ENCODE data around the gene CTXN3. TPM values are rescaled to one million over a fixed set of nuclear protein-coding genes. Genes with fewer than 3 reads are reported as not detected.

Gene CTXN3
- total and polyA plus RNA-seq, 4 experiments from 2014 or later = not detected

DNA sequence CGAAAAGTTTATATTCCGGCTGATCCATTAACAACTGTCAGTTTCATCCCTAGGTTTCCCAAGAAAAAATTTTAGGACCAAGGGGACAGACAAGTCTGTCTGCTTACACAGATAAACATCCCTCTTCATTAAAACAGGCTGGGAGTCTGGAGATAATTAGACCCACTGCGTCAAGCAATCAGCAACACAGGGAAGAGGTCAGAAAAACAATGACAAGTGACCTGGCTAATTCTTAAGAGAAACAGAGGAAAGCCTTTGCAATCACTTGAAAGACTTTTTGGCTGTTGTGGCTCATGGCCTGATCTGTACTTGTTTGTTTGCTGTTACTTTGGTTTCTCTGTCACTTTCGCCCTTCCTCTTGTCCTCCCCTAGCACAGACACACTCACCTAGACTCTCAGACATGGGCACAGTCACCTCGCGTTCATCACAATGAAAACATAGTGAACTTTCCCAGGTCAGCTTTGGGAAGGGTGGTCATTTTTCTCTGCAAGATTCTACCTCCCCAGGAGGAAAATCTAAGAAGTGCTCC lies 51.4 kb downstream of the CTXN3 start:
- H3K27ac ChIP-seq (ENCODE audit: low read depth, low read length) = no peak overlapping the region
- Mint-ChIP-seq H3K27me3 (peaks cover 4 to 5% of the 10 kb centered on the region in 2 donors), H3K36me3 (no peaks in the 10 kb centered on the region), H3K4me3 (no peak overlapping the region), H3K27ac (no peak overlapping the region), H3K4me1 (no peaks in the 10 kb centered on the region), H3K9me3 (peaks cover 0 to 2% (median 0%) of the 10 kb centered on the region in 8 donors)
- intact Hi-C loops (cut with micrococcal nuclease) = no loop called here
- ChIA-PET CTCF (ENCODE audit: partially characterized antibody) (no interaction called here), POLR2A (ENCODE audit: partially characterized antibody) (no interaction called here)
- H3K9me3 ChIP-seq (ENCODE audit: control insufficient read depth in 1 of 2, low read length in 2 of 2) = no peaks in the 10 kb centered on the region
- H3K4me3 ChIP-seq (ENCODE audit: low read length in 2 of 2) = no peak overlapping the region
- DNase-seq = no peak
- H3K27me3 ChIP-seq (ENCODE audit: insufficient read depth, low read length) = no peaks in the 10 kb centered on the region
- H3K36me3 ChIP-seq (ENCODE audit: insufficient read depth, low read length) = no peaks in the 10 kb centered on the region
- H3K4me1 ChIP-seq (ENCODE audit: insufficient read depth, low read length) = no peaks in the 10 kb centered on the region

DNA sequence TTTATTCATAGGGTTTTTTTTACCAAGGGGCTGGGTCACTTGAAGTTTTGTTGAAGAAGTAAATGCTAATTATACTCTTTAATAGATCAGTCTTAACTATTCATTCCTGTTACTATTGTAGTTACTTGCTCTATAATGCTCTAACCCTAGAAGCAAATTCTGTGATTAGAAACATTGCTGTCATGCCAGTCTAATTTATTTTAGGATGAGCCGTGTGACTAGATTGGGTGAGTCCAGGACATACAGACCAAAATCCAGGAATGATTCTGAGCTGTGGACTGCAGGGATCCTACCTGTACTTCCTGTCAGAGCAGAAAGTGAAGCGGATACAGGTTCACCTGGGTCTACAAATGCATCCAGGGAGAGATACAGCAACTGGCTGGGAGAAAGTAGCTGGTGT lies 53.6 kb downstream of the CTXN3 start:
- ChIA-PET CTCF (ENCODE audit: partially characterized antibody) (no interaction called here), POLR2A (ENCODE audit: partially characterized antibody) (no interaction called here)
- H3K36me3 Mint-ChIP-seq = no peaks in the 10 kb centered on the region
- H3K4me3 Mint-ChIP-seq = no peak overlapping the region
- DNase-seq = no peak
- Histone ChIP-seq H3K4me3 (ENCODE audit: low read length in 2 of 2) (no peak overlapping the region), H3K27me3 (ENCODE audit: insufficient read depth, low read length) (no peaks in the 10 kb centered on the region), H3K36me3 (ENCODE audit: insufficient read depth, low read length) (no peaks in the 10 kb centered on the region), H3K4me1 (ENCODE audit: insufficient read depth, low read length) (no peaks in the 10 kb centered on the region), H3K9me3 (ENCODE audit: control insufficient read depth in 1 of 2, low read length in 2 of 2) (no peaks in the 10 kb centered on the region), H3K27ac (ENCODE audit: low read depth, low read length) (no peak overlapping the region)
- H3K27me3 Mint-ChIP-seq = peaks cover 5 to 6% of the 10 kb centered on the region in 2 donors
- no peak overlapping the region for H3K27ac Mint-ChIP-seq
- peaks cover 0 to 3% (median 0%) of the 10 kb centered on the region in 8 donors for H3K9me3 Mint-ChIP-seq
- H3K4me1 Mint-ChIP-seq = no peaks in the 10 kb centered on the region
- intact Hi-C loops (cut with micrococcal nuclease) = no loop called here

DNA sequence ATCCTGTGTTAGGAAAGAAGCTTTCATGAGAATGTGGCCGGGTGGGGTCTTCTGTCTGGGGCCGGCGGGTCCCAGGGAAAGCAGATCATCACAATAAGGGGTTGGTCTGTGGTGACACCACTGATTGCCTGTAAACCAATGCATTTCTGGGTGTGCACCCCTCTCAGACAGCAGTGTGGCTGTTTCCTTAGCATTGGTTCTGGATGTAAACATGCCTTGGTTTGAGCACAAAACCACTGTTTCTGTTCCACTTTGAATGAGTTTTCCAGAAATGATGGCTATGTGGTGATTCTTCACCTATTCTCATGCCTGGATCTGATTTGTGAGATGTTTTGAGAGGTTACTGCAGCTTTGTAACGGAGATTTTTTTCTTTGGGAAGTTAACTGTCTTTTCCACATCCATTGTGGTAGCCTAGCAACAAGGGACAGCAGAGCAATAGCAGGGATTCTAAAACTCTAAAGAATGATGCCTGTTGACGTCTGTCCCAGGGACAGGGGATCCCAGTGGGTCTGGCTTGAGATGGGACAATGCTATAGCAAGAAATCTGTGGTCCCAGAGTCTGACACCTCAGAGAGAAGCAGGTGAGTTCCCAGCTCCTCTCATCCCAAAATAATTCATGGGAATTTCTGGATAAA lies 54.2 kb downstream of the CTXN3 start, which contains the start of gene CCDC192:
Gene CCDC192 (plus strand): TSS at position 466 of the 636 bp plus-strand sequence. CDS start 55 bp downstream, at position 521.
- no peak within 1 kb of the TSS for H3K27ac ChIP-seq (ENCODE audit: low read depth, low read length)
- Mint-ChIP-seq H3K4me3 (no peak within 1 kb of the TSS), H3K9me3 (peaks cover 0 to 3% (median 0%) of the 10 kb centered on the region in 8 donors), H3K36me3 (no peaks in the 10 kb centered on the region), H3K27me3 (peaks cover 5 to 6% of the 10 kb centered on the region in 2 donors), H3K27ac (no peak within 1 kb of the TSS), H3K4me1 (no peaks in the 10 kb centered on the region)
- no peak for DNase-seq
- ChIA-PET POLR2A (ENCODE audit: partially characterized antibody) (no interaction called here), CTCF (ENCODE audit: partially characterized antibody) (no interaction called here)
- intact Hi-C loops (cut with micrococcal nuclease) = no loop called here
- H3K4me1 ChIP-seq (ENCODE audit: insufficient read depth, low read length) = no peaks in the 10 kb centered on the region
- H3K36me3 ChIP-seq (ENCODE audit: insufficient read depth, low read length) = no peaks in the 10 kb centered on the region
- H3K4me3 ChIP-seq (ENCODE audit: low read length in 2 of 2) = no peak within 1 kb of the TSS
- no peaks in the 10 kb centered on the region for H3K27me3 ChIP-seq (ENCODE audit: insufficient read depth, low read length)
- no peaks in the 10 kb centered on the region for H3K9me3 ChIP-seq (ENCODE audit: control insufficient read depth in 1 of 2, low read length in 2 of 2)

DNA sequence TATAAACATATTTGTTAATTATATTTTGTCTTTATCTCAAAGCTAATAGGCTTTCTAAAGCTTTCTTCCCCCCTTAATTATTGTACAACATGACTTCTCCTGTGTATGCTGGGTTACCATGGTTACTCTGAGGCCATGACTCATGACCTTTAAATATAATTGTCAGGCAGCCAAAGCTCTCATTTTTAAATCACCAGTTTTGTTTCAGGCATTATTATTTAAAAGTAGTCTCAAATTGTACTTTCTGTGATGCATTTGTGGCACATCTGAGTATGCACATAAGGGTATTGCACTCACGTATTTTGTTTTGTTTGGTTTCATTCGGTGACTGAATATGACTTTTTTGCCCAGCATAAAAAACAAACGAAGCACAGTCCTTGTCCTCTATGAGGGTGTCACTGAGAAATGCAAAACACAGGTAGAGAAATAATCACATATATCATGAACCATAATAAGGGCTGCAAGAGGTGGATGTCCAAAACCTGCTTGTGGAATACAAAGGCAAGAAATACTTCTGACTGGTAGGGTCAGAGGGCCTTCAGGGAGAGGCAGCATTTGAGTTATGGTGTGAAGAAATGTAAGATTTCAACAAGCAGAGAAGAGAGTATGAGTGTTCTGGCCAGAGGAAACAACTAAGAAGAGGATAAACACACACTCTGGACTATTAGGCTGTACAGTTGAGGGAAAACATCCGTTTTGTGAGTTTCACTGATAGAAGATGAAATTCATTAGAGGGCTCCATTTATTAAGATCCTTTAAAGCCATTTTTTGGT lies 56.4 kb downstream of the CTXN3 start:
- peaks cover 2 to 6% of the 10 kb centered on the region in 2 donors for H3K27me3 Mint-ChIP-seq
- peaks cover 0 to 3% (median 0%) of the 10 kb centered on the region in 8 donors for H3K9me3 Mint-ChIP-seq

DNA sequence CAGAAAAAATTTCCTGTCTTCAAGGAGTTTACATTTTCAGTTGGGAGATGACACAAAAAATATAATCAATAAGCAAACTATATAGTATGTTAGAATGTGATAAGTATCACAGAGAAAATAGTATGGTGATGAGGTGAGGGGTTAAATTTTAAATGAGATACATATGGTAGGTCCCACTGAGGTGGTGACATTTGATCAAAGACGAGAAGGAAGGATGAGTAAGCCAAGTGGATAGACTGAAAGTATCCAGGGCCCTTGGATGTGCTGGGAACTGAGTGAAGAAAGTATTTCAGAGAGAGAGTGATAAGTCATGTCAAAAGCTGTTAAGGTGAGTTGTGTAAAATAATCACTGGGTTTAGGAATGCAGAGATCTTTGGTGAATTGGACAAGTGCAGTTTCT lies 57.8 kb downstream of the CTXN3 start:
- no peak overlapping the region for H3K4me3 ChIP-seq (ENCODE audit: low read length in 2 of 2)
- Mint-ChIP-seq H3K4me3 (no peak overlapping the region), H3K27me3 (peaks cover 2 to 6% of the 10 kb centered on the region in 2 donors), H3K36me3 (no peaks in the 10 kb centered on the region), H3K27ac (no peak overlapping the region), H3K9me3 (peaks cover 0 to 4% (median 0%) of the 10 kb centered on the region in 8 donors), H3K4me1 (no peaks in the 10 kb centered on the region)
- H3K27me3 ChIP-seq (ENCODE audit: insufficient read depth, low read length) = no peaks in the 10 kb centered on the region
- no peaks in the 10 kb centered on the region for H3K9me3 ChIP-seq (ENCODE audit: control insufficient read depth in 1 of 2, low read length in 2 of 2)
- H3K4me1 ChIP-seq (ENCODE audit: insufficient read depth, low read length) = no peaks in the 10 kb centered on the region
- intact Hi-C loops (cut with micrococcal nuclease) = no loop called here
- no peak overlapping the region for H3K27ac ChIP-seq (ENCODE audit: low read depth, low read length)
- ChIA-PET CTCF (ENCODE audit: partially characterized antibody) (no interaction called here), POLR2A (ENCODE audit: partially characterized antibody) (no interaction called here)
- no peak for DNase-seq
- H3K36me3 ChIP-seq (ENCODE audit: insufficient read depth, low read length) = no peaks in the 10 kb centered on the region

More for the DNA sequence above, 56.4 kb downstream of the CTXN3 start:
- CTCF ChIA-PET (ENCODE audit: partially characterized antibody) = no interaction called here
- no peaks in the 10 kb centered on the region for H3K27me3 ChIP-seq (ENCODE audit: insufficient read depth, low read length)
- no peak overlapping the region for H3K27ac ChIP-seq (ENCODE audit: low read depth, low read length)
- intact Hi-C loops (cut with micrococcal nuclease) = no loop called here
- Mint-ChIP-seq H3K27ac (no peak overlapping the region), H3K4me1 (no peaks in the 10 kb centered on the region), H3K36me3 (no peaks in the 10 kb centered on the region), H3K4me3 (no peak overlapping the region)
- no peak overlapping the region for H3K4me3 ChIP-seq (ENCODE audit: low read length in 2 of 2)
- H3K9me3 ChIP-seq (ENCODE audit: control insufficient read depth in 1 of 2, low read length in 2 of 2) = no peaks in the 10 kb centered on the region
- no peaks in the 10 kb centered on the region for H3K36me3 ChIP-seq (ENCODE audit: insufficient read depth, low read length)
- POLR2A ChIA-PET (ENCODE audit: partially characterized antibody) = no interaction called here
- no peaks in the 10 kb centered on the region for H3K4me1 ChIP-seq (ENCODE audit: insufficient read depth, low read length)
- DNase-seq = no peak

DNA sequence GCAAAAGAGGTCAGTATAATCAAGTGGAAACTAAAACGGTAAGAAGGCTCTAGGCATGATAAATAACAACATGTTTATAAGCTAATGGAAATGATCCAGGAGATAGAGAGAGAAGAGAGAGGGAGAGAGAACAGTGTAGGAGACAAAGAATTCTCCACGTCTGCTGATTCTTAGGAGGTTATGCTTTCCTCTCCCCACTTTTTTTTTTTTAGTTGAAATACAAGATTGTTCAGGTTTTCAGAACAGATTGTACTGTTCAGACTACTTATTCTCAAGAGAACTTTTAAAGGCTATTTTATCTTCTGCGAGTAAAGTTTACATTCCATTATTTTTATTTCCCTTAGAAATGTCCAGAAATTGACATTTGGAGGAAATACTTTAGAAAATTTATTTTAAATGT lies 58.3 kb downstream of the CTXN3 start:
- Mint-ChIP-seq H3K9me3 (peaks cover 0 to 4% (median 0%) of the 10 kb centered on the region in 8 donors), H3K4me3 (no peak overlapping the region), H3K36me3 (no peaks in the 10 kb centered on the region), H3K27ac (no peak overlapping the region), H3K4me1 (no peaks in the 10 kb centered on the region), H3K27me3 (peaks cover 2 to 8% of the 10 kb centered on the region in 2 donors)
- POLR2A ChIA-PET (ENCODE audit: partially characterized antibody) = no interaction called here
- Histone ChIP-seq H3K27me3 (ENCODE audit: insufficient read depth, low read length) (no peaks in the 10 kb centered on the region), H3K4me3 (ENCODE audit: low read length in 2 of 2) (no peak overlapping the region), H3K9me3 (ENCODE audit: control insufficient read depth in 1 of 2, low read length in 2 of 2) (no peaks in the 10 kb centered on the region), H3K4me1 (ENCODE audit: insufficient read depth, low read length) (no peaks in the 10 kb centered on the region), H3K27ac (ENCODE audit: low read depth, low read length) (no peak overlapping the region), H3K36me3 (ENCODE audit: insufficient read depth, low read length) (no peaks in the 10 kb centered on the region)
- CTCF ChIA-PET (ENCODE audit: partially characterized antibody) = no interaction called here
- DNase-seq = no peak
- intact Hi-C loops (cut with micrococcal nuclease) = no loop called here
